Liver (tissue), 9 donors: ENCODE measurements around the gene RNF183. TPM values are rescaled to one million over a fixed set of nuclear protein-coding genes. Genes with fewer than 3 reads are reported as not detected.

Source experiments
- DNase-seq: peaks from one replicate; pipeline ENCODE4 v3.0.0-alpha.2; 2017; ENCODE audit warnings: low spot score
- H3K27ac ChIP-seq, 2 donors: one replicate each; pipeline ENCODE4 v1.7.0; 2013; ENCODE audit warnings: inconsistent platforms in 2 of 2, low read length in 2 of 2, control low read depth in 1 of 2, low read depth in 1 of 2, mild to moderate bottlenecking in 1 of 2
- H3K27me3 ChIP-seq, 4 donors: one replicate each; pipeline versions ENCODE4 v1.6.1 to v1.7.0; 2013; ENCODE audit warnings: low read length in 3 of 4, inconsistent platforms in 1 of 4, mild to moderate bottlenecking in 1 of 4, moderate library complexity in 1 of 4; ENCODE audit not compliant: control insufficient read depth in 4 of 4, insufficient read depth in 4 of 4
- H3K36me3 ChIP-seq, 4 donors: one replicate each; pipeline versions ENCODE4 v1.6.1 to v1.7.0; 2013; ENCODE audit warnings: low read length in 3 of 4, mild to moderate bottlenecking in 3 of 4, low read depth in 1 of 4, moderate library complexity in 1 of 4; ENCODE audit not compliant: control insufficient read depth in 4 of 4, insufficient read depth in 3 of 4
- H3K4me1 ChIP-seq, 4 donors: one replicate each; pipeline versions ENCODE4 v1.6.1 to v1.7.0; 2013; ENCODE audit warnings: low read length in 3 of 4, mild to moderate bottlenecking in 3 of 4, moderate library complexity in 1 of 4; ENCODE audit not compliant: control insufficient read depth in 4 of 4, insufficient read depth in 4 of 4
- H3K4me3 ChIP-seq, 3 donors: one replicate each; pipeline versions ENCODE4 v1.6.1 to v1.7.0; 2013; ENCODE audit warnings: low read length in 3 of 3, control low read depth in 1 of 3, low read depth in 1 of 3, mild to moderate bottlenecking in 1 of 3
- H3K9ac ChIP-seq, 2 donors: one replicate each; pipeline ENCODE4 v1.7.0; 2013; ENCODE audit warnings: low read length in 2 of 2, mild to moderate bottlenecking in 2 of 2, moderate library complexity in 2 of 2, control low read depth in 1 of 2, low read depth in 1 of 2
- H3K9me3 ChIP-seq, 4 donors: one replicate each; pipeline versions ENCODE4 v1.6.1 to v1.7.0; 2013; ENCODE audit warnings: low read length in 3 of 4; ENCODE audit not compliant: control insufficient read depth in 4 of 4
- EGR1 ChIP-seq, 2 donors: IDR thresholded peaks; 2 replicates each; pipeline ENCODE4 v1.6.1; 2016 to 2018; ENCODE audit warnings: antibody characterized with exemption in 2 of 2, low read depth in 2 of 2
- FOXA1 ChIP-seq: IDR thresholded peaks from 2 replicates; pipeline ENCODE4 v1.6.1; 2016; ENCODE audit warnings: antibody characterized with exemption
- GABPA ChIP-seq, 2 donors: IDR thresholded peaks in 1 of 2; conservative IDR thresholded peaks in 1 of 2; 2 replicates each; pipeline ENCODE4 v1.6.1; 2016; ENCODE audit warnings: antibody characterized with exemption in 2 of 2, mild to moderate bottlenecking in 1 of 2, moderate library complexity in 1 of 2
- HNF4A ChIP-seq, 2 donors: conservative IDR thresholded peaks; 2 replicates each; pipeline ENCODE4 v1.6.1; 2016; ENCODE audit warnings: antibody characterized with exemption in 2 of 2, mild to moderate bottlenecking in 2 of 2
- JUND ChIP-seq, 2 donors: IDR thresholded peaks; 2 replicates each; pipeline ENCODE4 v1.6.1; 2016; ENCODE audit warnings: antibody characterized with exemption in 2 of 2
- RXRA ChIP-seq, 2 donors: IDR thresholded peaks; 2 replicates each; pipeline ENCODE4 v1.6.1; 2017 to 2018; ENCODE audit warnings: antibody characterized with exemption in 2 of 2, mild to moderate bottlenecking in 1 of 2
- SP1 ChIP-seq: IDR thresholded peaks from 2 replicates; pipeline ENCODE4 v1.6.1; 2018; ENCODE audit warnings: antibody characterized with exemption, mild to moderate bottlenecking
- TAF1 ChIP-seq: conservative IDR thresholded peaks from 2 replicates; pipeline ENCODE4 v1.6.1; 2016; ENCODE audit warnings: antibody characterized with exemption, mild to moderate bottlenecking
- YY1 ChIP-seq: IDR thresholded peaks from 2 replicates; pipeline ENCODE4 v1.6.1; 2016; ENCODE audit warnings: antibody characterized with exemption, mild to moderate bottlenecking
- WGBS: extraction: QIAGEN DNeasy Blood & Tissue Kit; methylation state at CpG from one replicate; pipeline ENCODE4 v1.1.7; 2013; 5-methylcytosine and 5-hydroxymethylcytosine counted together
- polyA plus RNA-seq, 2 donors: library from polyadenylated mRNA; stranded (reverse) in 1 of 2; unstranded in 1 of 2; fragments of 200-250 nt in 1 of 2; fragments of >200 nt in 1 of 2; fragmentation: Nextera tagmentation in 1 of 2; extraction: Ambion mirVana in 1 of 2; gene quantifications; one replicate each; pipeline versions ENCODE4 v1.2.1 to v1.2.3, GENCODE V29; 2013 to 2015
- total RNA-seq, 2 donors: library from RNA; depleted of rRNA; stranded (reverse); fragments of >200 nt; gene quantifications; one replicate each; pipeline ENCODE4 v1.2.3, GENCODE V29; 2014
- TF ChIP-seq, protein P1 (sequence below): IDR thresholded peaks from 2 replicates; pipeline ENCODE4 v1.6.1; 2016; ENCODE audit warnings: antibody characterized with exemption
- TF ChIP-seq, protein P2 (sequence below): IDR thresholded peaks from 2 replicates; pipeline ENCODE4 v1.6.1; 2016; ENCODE audit warnings: antibody characterized with exemption
- TF ChIP-seq, protein P3 (sequence below): IDR thresholded peaks from 2 replicates; pipeline ENCODE4 v1.6.1; 2016; ENCODE audit warnings: antibody characterized with exemption
- TF ChIP-seq, protein P4 (sequence below): IDR thresholded peaks from 2 replicates; pipeline ENCODE4 v1.6.1; 2016; ENCODE audit warnings: antibody characterized with exemption, mild to moderate bottlenecking
- TF ChIP-seq, protein P5 (sequence below): fragments of 150-350 bp; IDR thresholded peaks from 2 replicates; pipeline ENCODE4 v1.5.1; 2017; ENCODE audit warnings: improper control_type of control experiment, low read depth, low read length; ENCODE audit not compliant: missing input control
- donor health status: healthy.
- donor health status: healthy.
- donor health status: healthy.
- donor health status: healthy.
- donor health status: healthy.

Gene RNF183, protein sequence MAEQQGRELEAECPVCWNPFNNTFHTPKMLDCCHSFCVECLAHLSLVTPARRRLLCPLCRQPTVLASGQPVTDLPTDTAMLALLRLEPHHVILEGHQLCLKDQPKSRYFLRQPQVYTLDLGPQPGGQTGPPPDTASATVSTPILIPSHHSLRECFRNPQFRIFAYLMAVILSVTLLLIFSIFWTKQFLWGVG
- not detected for total RNA-seq
- polyA plus RNA-seq = under 1 TPM in 1 of 2 donors, not detected in 1; 0.07 TPM

DNA sequence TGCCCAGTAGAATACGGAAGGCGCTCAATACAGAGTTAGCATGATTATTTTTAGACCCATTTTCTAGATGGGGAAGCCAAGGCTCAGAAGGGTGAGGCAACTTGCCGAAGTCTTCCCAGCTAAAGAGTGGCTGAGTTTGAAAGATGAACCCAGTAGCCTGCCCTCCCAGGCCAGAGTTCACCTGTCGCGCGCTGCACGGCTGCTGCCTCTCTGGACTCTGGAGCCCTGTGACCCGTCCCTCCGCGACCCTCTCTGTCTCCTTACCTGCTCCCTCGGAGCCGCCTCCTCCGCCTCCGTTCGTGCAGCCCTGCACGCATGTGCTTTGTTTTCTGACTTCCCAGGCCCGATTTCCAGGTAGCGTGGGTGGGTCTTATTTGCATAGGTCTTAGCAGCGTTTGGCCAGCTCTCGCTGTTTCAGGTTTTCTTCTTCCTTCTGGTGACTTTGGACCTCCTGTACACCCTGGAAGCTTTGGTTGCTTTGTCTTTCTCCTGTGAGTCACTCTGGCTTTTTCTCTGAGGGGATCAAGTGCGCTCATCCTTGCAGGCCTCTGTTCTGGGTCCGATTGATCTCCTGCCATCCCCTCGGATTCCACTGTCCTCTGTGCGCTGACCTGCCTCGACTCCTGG lies at the start of gene RNF183:
Gene RNF183 (minus strand): TSS at position 585 of the 627 bp plus-strand sequence. CDS start 5,192 bp downstream, outside the sequence.
- no peaks in the 10 kb centered on the region for H3K4me1 ChIP-seq
- no peak for DNase-seq
- H3K9me3 ChIP-seq = no peaks in the 10 kb centered on the region
- no peak within 1 kb of the TSS for H3K27ac ChIP-seq
- TF ChIP-seq TAF1 (no peak), FOXA1 (no peak), HNF4A (conservative IDR thresholded peaks at IDR 0.05) (no peak), SP1 (no peak), YY1 (no peak), GABPA (IDR thresholded peaks at IDR 0.05 in 1 of 2, conservative IDR thresholded peaks at IDR 0.05 in 1 of 2) (no peak), EGR1 (IDR thresholded peaks at IDR 0.05; ENCODE audit: low read depth in 2 of 2) (no peak)
- TF ChIP-seq, protein P1, sequence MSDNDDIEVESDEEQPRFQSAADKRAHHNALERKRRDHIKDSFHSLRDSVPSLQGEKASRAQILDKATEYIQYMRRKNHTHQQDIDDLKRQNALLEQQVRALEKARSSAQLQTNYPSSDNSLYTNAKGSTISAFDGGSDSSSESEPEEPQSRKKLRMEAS = no peak
- TF ChIP-seq, protein P2, sequence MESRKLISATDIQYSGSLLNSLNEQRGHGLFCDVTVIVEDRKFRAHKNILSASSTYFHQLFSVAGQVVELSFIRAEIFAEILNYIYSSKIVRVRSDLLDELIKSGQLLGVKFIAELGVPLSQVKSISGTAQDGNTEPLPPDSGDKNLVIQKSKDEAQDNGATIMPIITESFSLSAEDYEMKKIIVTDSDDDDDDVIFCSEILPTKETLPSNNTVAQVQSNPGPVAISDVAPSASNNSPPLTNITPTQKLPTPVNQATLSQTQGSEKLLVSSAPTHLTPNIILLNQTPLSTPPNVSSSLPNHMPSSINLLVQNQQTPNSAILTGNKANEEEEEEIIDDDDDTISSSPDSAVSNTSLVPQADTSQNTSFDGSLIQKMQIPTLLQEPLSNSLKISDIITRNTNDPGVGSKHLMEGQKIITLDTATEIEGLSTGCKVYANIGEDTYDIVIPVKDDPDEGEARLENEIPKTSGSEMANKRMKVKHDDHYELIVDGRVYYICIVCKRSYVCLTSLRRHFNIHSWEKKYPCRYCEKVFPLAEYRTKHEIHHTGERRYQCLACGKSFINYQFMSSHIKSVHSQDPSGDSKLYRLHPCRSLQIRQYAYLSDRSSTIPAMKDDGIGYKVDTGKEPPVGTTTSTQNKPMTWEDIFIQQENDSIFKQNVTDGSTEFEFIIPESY = no peak
- H3K36me3 ChIP-seq = no peaks in the 10 kb centered on the region
- WGBS = 58% methylated on average over 25 of the region's 25 CpGs
- no peak within 1 kb of the TSS for H3K9ac ChIP-seq
- H3K4me3 ChIP-seq = no peak within 1 kb of the TSS
- no peaks in the 10 kb centered on the region for H3K27me3 ChIP-seq

DNA sequence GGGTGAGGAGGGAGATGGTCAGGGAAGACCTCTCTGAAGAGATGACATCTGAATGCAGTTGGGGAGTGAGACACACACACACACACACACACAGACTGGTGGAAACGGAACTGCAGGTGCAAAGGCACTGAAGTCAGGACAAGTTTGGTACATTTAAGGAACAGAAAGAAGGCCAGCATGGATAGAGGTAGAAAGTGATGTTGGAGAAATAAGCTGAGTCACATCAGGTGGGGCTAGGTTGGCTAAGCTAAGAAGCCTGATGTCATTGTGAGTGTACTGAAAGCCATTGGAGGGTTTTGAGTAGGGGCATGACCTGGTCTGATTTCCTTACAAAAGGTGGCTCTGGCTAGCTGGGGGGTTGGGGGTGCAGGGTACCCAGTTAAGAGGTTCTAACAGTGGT lies 49.2 kb upstream of the RNF183 start:
- 90% methylated on average over 1 of the region's 1 CpG for WGBS
- H3K9ac ChIP-seq = no peak overlapping the region

More for the DNA sequence above, 49.2 kb upstream of the RNF183 start:
- Histone ChIP-seq H3K4me1 (peaks cover 4 to 7% (median 5%) of the 10 kb centered on the region in 4 donors), H3K36me3 (no peaks in the 10 kb centered on the region), H3K27ac (no peak overlapping the region), H3K4me3 (no peak overlapping the region), H3K9me3 (no peaks in the 10 kb centered on the region), H3K27me3 (no peaks in the 10 kb centered on the region)
- no peak for DNase-seq
- TF ChIP-seq HNF4A (conservative IDR thresholded peaks at IDR 0.05) (no peak), RXRA (IDR thresholded peaks at IDR 0.05) (no peak), FOXA1 (no peak), JUND (IDR thresholded peaks at IDR 0.05) (no peak), YY1 (no peak)
- TF ChIP-seq, protein P3, sequence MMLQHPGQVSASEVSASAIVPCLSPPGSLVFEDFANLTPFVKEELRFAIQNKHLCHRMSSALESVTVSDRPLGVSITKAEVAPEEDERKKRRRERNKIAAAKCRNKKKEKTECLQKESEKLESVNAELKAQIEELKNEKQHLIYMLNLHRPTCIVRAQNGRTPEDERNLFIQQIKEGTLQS = no peak
- TF ChIP-seq, protein P4, sequence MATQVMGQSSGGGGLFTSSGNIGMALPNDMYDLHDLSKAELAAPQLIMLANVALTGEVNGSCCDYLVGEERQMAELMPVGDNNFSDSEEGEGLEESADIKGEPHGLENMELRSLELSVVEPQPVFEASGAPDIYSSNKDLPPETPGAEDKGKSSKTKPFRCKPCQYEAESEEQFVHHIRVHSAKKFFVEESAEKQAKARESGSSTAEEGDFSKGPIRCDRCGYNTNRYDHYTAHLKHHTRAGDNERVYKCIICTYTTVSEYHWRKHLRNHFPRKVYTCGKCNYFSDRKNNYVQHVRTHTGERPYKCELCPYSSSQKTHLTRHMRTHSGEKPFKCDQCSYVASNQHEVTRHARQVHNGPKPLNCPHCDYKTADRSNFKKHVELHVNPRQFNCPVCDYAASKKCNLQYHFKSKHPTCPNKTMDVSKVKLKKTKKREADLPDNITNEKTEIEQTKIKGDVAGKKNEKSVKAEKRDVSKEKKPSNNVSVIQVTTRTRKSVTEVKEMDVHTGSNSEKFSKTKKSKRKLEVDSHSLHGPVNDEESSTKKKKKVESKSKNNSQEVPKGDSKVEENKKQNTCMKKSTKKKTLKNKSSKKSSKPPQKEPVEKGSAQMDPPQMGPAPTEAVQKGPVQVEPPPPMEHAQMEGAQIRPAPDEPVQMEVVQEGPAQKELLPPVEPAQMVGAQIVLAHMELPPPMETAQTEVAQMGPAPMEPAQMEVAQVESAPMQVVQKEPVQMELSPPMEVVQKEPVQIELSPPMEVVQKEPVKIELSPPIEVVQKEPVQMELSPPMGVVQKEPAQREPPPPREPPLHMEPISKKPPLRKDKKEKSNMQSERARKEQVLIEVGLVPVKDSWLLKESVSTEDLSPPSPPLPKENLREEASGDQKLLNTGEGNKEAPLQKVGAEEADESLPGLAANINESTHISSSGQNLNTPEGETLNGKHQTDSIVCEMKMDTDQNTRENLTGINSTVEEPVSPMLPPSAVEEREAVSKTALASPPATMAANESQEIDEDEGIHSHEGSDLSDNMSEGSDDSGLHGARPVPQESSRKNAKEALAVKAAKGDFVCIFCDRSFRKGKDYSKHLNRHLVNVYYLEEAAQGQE = no peak
- TF ChIP-seq, protein P2 = no peak
- TF ChIP-seq, protein P5, sequence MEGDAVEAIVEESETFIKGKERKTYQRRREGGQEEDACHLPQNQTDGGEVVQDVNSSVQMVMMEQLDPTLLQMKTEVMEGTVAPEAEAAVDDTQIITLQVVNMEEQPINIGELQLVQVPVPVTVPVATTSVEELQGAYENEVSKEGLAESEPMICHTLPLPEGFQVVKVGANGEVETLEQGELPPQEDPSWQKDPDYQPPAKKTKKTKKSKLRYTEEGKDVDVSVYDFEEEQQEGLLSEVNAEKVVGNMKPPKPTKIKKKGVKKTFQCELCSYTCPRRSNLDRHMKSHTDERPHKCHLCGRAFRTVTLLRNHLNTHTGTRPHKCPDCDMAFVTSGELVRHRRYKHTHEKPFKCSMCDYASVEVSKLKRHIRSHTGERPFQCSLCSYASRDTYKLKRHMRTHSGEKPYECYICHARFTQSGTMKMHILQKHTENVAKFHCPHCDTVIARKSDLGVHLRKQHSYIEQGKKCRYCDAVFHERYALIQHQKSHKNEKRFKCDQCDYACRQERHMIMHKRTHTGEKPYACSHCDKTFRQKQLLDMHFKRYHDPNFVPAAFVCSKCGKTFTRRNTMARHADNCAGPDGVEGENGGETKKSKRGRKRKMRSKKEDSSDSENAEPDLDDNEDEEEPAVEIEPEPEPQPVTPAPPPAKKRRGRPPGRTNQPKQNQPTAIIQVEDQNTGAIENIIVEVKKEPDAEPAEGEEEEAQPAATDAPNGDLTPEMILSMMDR = no peak
